Tongue (tissue), 2 donors: ENCODE results near the gene TBCC. TPM values are rescaled to one million over a fixed set of nuclear protein-coding genes. Genes with fewer than 3 reads are reported as not detected.
A peak's percentile ranks its signal among the peaks of the same experiment; 100 is the strongest.
"Not testable (repeated sequence)": the region's sequence is repeated elsewhere in the genome, so short reads cannot be mapped to it uniquely, and the experiment has no call there.

Source experiments
- DNase-seq: peaks from one replicate; pipeline ENCODE4 v3.0.0-alpha.2; 2015
- total RNA-seq: library from RNA; depleted of rRNA; stranded (reverse); fragments of >200 nt; gene quantifications from one replicate; pipeline ENCODE4 v1.2.3, GENCODE V29; 2014

Gene TBCC, protein sequence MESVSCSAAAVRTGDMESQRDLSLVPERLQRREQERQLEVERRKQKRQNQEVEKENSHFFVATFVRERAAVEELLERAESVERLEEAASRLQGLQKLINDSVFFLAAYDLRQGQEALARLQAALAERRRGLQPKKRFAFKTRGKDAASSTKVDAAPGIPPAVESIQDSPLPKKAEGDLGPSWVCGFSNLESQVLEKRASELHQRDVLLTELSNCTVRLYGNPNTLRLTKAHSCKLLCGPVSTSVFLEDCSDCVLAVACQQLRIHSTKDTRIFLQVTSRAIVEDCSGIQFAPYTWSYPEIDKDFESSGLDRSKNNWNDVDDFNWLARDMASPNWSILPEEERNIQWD
- 30.3 TPM for total RNA-seq

DNA sequence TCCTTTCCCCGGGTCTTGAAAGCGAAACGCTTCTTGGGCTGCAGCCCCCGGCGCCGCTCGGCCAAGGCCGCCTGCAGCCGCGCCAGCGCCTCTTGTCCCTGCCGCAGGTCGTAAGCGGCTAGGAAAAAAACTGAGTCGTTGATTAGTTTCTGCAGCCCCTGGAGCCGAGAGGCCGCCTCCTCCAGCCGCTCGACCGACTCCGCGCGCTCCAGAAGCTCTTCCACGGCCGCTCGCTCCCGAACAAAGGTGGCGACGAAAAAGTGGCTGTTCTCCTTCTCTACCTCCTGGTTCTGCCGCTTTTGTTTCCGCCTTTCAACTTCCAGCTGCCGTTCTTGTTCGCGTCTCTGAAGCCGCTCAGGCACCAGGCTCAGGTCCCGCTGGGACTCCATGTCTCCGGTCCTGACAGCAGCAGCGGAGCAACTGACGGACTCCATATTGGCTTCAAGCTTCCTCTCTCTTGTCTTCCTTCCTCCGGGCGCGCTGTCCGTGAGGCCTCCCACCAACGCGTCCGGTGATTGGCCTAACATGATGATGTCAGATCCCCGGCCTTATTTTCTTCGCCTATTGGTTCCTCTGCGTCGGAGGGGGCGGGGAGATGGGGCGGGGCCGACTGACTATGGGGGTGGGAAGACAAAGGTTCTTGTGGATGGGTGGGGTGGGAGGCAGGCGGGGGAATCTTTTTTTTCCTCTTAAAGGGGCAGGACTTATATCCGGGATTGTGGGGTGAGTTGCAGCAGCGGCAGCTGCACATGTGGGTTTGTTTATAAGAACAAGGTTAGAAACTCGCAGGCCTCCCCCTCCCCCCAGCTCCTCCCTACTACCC lies at the start of gene TBCC:
TSS of gene TBCC (minus strand) at position 464 of the 823 bp plus-strand sequence. CDS start at position 434, 30 bp downstream.
- peak; percentile 99 for DNase-seq

DNA sequence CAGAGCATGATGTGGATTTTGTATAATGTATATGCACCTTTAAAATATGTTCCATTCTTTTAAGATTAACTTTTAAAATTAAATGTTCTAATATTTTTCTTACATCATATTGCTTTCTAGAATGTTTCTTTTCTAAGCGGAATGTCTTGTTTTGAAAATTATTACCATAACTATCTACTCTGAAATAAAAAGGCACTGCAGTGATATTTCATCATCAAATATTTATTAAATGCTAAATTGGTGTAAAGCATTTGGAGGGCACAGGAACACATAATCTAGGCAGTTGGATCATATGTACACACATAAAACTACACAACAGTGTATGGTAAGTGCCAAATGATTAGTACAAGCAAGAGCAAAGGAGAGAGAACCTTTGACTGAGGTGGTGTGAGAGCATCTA lies 49.7 kb upstream of the TBCC start:
- DNase-seq = no peak

DNA sequence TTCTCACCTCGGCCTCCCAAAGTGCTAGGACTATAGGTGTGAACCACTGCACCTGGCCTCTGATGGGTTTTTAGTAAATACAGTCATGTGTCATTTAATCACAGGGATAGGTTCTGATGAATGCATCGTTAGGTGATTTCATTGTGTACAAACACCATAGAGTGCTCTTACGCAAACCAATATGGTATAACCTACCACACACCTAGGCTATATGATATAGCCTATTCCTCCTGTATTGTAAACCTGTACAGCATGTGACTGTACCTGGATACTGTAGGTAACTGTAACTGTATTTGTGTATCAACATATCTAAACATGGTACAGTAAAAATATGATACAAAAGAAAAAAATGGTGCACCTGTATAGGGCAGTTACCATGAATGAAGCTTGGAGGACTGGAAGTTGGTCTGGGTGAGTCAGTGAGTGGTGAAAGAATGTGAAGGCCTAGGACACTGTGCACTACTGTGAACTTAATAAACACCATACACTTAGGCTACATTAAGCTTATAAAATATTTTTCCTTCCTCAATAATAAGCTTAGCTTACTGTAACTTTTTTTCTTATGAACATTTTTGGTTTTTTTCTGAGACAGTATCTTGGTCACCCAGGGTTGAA lies 45.9 kb upstream of the TBCC start:
- no peak for DNase-seq

DNA sequence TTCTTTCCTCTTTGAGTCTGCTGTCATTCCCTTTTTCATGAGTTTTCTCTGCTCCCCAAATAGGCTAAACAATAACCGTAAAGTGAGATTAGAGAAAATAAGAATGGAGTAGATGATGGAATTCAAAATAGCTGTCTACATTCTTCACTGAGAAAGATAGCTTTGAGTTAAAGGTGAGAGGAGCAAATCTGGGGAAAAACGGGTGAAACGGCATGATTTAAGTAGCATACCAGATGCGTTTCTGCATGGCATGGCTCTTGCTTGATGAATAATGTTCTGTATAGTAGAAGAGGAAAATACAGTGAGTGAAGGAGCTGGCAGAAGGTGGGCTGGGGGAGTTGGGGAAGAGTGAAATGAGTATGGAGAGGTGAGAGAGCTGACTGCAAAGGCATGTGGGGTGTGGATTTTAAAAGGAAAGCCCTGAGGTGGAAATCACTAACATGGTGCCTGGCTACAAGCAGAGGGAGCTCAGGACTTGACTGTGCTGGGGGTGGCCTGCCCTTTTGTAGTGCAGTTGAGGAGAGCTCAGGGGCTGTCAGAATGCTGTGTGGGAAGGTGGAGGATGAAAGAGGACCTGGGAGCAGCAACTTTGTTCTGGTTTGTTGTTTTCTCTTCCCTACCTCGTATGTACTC lies 44.8 kb upstream of the TBCC start:
- no peak for DNase-seq

DNA sequence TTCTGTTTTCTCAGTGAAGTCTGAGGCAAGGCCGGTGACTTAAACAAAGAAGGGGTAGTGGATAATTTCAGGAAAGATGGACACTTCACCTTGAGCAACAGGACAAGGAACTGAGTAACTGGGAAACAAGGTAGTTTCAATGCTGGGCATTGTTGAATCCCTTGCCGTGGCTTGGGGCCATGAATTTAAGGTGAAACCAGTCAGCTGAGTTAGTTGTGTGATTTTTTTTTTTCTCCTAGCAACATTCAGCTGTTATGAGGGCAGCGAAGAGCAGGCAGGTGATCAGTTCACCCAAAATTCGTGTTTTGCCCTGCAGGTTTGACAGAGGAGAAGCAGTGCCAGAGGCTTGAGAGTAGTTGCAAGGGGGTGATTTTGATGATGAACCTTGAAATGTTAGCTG lies 42.8 kb upstream of the TBCC start:
- DNase-seq = no peak

DNA sequence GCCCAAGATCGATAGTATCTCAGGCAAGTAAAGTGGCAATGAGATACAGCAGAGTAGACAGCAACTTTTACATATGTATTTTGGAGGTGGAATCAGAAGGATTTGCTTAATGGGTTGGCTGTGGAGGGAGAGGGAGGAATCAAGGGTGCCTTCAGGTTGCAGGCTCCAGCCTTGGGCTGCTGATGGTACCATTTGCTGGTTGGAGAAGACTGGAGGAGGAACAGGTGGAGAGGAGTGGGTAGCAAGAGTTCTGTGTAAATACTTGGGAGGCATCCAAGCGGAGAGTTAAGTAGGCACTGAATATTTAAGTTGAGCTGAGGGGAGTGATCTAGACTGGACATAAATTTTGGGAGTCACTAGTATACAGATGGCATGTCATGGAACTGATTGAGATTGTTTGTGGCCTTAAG lies 41.2 kb upstream of the TBCC start:
- peak; percentile 73 for DNase-seq

DNA sequence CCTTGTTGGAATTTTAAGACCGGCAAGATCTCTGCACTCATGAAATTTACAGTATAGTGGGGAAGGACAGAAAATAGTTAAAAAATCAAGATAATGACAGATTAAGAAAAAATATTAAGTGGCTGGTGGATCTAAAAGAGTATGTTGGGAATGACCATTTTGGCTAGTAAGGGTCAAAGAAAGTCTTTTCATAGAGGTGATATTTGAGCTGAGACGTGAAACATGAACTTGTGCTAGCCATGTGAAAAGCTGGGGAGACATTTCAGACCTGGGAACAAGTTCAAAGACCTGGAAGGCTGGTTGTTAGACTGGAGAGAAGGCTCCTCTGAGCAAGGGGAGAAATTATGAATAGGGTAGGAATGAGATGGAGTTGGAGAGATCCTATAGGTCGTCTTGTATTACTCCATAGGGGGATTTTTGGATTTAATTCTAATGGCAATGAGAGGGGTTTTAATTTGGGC lies 40.7 kb upstream of the TBCC start:
- no peak for DNase-seq

DNA sequence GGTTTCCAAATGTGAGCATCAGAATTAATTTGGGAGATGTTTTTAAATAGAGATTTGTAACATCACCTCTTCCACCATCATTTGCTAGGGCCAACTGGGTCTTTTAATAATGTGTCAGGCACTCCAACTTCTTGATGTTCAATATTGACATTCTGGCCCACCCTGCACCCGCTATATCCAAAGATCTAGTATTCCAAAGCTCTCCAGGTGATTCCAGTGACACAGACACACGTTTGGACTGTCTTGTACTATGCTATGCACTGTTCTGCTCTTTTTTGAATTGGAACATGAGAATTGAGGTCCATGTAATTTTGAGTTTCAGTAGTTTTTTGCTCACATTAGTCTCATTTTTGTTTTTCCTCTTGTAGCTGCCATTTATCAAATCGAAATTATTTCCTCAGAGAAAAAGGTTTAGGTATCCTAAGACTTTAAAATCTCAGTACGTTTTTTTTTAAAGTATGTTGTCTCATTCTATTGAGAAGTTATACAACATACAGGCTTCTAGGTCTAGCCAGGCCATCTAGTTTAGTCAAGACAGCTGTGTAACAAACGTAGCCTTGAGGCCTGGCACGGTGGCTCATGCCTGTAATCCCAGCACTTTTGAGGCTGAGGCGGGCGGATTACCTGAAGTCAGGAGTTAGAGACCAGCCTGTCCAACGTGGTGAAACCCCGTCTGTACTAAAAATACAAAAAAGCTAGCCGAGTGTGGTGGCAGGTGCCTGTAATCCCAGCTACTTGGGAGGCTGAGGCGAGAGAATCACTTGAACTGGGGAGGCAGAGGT lies 39.0 kb upstream of the TBCC start:
- DNase-seq = no peak

DNA sequence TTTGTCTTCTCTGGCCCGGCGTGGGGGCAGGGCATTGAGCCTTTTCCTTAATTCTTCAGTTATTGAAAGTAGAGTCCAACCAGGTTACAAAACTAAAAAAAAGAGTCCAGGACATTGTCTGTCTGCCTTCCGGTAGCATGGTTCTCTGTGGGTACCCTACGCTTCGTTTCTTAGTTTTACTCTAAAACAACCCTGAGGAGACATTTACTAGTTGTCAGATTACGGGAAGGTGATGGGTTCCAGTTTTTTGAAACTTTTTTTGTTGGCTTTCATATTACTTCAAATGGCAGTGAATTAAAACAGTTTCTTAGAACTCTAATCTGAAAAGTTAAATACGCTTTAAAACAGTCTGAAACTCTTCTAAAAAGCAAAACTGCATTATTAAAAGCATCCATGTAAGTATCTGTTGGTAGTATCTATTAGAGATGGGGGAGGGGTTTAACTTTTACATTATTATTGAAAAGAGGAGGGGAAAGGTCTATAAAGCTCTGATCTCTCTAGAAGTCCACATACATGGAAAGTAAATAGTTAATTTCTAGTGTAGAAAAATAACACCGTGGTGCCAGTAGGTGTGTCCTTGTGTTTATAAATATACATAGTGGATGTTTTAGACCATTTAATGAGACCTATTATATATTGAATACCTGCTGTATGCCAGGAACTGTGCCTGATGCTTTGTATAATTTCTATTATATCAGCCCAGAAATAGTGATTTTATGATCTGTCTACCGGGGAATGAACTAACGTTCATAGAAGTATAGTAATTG lies 38.2 kb upstream of the TBCC start:
- peak; percentile 54 for DNase-seq

DNA sequence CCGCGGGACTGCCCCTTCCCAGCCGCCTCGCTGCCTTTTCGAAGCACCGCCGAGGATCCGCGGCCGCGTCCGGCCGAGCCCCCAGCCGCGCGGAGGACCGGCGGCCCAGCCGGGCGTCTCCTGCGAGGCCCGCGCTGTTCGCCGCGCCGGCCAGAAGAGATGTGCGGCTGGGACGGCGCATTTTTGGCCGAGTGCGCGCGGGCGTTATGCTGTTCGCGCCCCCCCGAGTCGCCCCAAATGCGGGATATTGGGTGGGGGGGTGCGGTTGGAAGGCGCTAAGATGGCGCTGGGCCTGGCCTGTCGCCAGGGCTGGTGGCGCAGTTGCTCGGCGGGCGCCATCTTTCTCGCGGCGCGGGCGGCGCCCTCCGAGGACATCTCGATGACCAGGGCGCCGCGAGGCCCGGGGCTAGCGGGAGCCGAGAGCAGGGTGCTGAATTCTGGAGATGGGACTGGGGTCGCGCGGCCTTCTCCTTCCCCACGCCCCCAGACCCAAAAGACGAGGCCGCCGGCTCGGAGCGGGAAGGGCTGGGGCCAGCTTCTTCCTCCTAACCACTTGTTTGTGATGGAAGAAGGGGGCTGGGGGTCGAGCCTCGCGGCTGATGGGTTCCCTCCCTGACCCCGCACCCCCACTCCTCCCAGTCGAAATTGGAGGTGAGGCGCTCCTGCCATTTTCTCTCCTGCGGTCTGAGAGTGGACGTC lies 37.4 kb upstream of the TBCC start:
- DNase-seq = peak; percentile 94

DNA sequence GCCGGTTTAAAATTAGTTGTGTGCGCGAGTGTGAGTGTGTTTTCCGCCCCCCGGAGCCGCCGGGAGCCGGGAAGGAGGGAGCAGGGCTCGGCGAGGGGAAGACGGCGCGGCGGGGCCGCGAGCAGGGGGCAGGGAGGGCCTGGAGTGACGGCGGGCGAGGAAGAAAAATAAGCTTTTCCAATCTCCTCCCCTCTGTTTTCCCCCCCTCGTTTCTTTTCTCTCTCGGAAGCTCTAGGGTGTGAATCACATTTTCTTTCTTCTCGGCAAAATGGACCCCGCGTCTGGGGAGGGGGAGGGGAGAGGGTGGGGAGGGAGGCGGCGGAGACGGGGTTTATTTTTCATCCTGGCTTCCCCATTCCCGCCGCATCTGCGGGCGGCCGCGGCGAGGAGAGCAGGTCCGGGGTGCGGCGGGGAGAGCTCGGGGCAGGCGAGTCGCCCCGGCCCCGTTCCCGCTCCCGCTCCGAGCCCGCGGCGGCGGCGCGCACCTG lies 36.8 kb upstream of the TBCC start:
- peak; percentile 95 for DNase-seq

DNA sequence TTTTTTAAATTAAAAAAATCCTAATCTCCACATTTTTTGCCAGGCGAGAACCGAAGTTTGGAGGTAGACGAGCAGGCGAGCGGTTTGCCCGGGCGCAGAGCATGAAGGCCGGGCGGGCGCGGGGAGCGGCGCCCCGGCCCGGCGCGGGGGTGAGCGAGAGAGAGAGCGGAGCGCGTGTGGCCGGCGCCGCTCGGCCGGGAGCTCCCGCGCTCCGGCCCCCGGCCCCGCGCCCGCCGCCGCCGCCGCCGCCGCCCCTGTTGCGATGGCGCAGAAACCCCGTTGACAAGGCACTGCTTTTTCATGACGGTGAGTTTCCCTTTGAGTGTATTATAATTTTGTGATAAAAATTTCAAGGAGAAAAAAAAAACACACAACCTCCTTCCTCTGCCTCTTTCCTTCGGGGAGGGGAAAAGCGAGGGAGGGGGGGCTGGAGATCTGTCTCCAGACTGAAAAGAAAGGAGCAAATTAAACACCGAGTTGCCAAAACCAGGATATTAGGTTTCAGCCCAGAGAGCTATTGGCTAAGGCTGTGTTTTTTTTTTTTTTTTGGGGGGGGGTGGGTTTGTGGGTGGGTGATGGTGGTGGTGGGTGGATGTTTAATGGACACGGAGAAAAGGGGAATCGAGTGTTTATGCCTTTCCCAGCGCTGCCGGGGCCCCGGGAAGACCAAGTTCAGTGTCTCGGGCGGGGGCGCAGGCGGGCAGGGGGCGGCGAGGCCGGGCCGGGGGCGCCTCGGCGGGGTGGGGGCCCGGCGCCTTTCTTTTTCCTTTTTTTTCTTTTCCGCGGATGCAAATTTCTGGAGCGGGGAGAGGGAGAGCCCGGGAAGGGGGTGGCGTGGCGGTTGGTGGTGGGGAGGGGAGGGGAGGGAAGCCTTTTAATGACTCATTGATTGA lies 36.1 kb upstream of the TBCC start, which contains the start of gene BICRAL:
TSS of gene BICRAL (plus strand) at position 257 of the 893 bp plus-strand sequence. CDS start 39,971 bp downstream, outside the sequence.
- peak; percentile 94 for DNase-seq

DNA sequence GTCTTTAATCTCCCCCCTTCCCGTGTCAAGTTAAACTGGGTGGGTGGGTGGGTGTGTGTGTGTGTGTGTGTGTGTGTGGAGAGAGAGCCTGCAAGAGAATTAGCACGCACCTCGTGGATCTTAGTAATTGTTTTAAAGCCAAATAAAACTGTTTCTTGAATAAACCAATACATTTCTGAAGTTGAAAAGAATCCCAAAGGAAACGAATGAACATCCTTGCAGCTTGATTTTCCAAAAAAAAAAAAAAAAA lies 35.6 kb upstream of the TBCC start:
- no peak for DNase-seq

DNA sequence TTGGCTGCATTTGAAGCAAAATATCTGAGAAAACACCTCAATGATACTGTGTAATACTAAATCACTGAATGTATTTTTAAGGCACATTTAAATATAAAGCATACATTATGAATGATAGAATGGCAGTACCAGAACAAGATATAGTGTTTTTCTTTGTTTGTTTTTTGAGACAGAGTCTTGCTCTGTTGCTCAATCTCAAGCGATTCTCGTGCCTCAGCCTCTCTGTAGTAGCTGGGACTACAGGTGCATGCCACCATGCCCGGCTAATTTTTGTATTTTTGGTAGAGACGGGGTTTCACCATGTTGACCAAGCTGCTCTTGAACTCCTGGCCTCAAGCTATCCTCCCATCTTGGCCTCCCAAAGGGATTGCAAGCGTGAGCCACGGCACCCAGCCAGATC lies 33.6 kb upstream of the TBCC start:
- DNase-seq = no peak

DNA sequence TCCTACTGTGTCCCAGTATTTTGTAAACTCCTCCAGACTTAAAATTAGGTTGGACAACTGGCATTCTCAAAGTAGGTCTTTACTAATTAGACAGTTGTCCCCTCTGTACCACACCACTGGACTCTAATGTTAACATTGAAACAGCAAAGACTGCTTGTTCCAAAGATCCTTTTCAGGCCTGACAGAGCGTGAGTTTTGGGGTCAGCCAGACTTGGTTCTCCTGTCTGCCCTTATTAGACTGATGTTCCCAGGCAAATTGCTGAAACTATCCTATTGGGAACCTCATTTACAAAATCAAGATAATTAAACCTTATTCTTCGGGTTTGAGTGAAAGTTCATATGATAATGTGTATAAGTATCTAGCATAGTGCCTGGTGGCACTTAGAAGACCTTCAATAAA lies 32.2 kb upstream of the TBCC start:
- no peak for DNase-seq

DNA sequence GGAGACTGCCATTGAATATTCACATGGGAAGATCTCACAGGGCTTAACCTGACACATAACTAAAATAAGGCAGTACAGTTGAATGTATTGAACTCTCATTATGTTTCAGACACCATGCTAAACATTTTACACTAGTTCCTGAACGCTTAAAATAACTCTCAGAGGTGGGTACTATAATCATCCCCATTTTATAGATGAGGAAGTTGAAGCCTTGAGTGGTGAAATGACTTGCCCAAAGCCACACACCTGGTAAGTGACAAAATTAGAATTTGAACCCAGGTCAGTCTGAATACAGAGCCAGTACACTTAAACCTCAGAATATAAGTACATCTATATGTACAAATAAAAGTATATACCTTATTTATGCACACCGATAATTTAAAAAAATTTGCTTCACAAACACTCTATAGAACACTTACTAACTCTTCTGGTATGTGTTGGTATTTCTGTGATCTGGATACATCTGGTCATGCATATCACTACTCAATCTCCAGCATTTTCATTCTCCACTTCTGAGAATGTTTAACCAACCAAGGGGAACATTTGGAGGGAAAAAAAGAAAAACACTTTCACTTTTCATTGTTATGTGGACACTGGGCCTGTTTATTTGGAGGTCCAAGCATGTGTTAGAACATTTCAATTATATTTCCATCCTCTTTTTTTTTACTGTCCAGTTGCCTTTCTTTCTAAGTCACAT lies 31.4 kb upstream of the TBCC start:
- no peak for DNase-seq

DNA sequence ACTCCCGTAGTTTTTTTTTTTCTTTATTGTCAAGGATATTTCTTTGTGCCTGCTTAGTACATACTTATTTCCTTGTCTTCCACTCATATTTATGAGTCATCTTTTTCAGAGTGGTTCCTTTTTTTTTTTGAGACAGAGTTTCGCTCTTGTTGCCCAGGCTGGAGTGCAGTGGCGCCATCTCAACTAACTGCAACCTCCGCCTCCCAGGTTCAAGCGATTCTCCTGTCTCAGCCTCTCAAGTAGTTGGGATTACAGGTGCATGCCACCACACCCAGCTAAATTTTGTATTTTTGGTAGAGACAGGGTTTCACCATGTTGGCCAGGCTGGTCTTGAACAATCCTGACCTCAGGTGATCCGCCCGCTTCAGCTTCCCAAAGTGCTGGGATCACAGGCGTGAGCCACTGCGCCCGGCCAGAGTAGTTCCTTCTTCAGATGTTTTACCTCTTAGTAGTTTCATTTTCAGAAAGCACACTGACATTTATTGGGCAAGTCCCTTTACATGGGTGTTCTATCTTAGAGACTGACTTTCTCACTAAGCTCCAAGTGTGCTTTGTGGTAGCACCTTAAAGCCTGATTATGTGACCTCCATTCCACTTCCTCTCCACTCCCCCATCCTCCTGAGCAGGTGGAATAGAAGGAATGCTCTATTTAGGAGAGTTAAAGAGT lies 29.1 kb upstream of the TBCC start:
- not testable (repeated sequence) for DNase-seq

DNA sequence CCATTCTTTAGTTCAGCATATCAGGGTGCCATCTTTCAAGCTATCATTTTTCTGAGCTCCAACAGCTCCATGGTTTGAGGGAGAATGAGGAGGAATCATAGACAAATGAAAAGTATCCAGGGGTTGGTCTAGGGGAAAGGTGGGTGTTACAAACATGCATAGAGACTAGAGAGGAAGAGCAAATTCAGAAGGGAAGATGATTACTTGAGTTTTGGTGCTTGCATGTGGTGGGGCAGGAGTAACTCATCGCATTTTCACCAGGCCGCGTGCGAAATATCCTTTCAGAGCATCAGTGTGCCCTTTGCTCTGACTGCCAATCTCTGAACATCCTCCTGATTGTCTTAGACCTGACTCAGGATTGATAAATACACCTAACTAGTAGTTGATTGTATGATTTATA lies 28.3 kb upstream of the TBCC start:
- DNase-seq = no peak
